NT2/D1 (cell line): Measurements from ENCODE around the gene GABRB3.

Experiments used
- SUZ12 ChIP-seq: IDR thresholded peaks from 2 replicates; pipeline ENCODE4 v1.6.1; 2011; ENCODE audit not compliant: insufficient read length, insufficient read depth; ENCODE audit errors: extremely low read depth
- ZNF274 ChIP-seq: IDR thresholded peaks from 2 replicates; pipeline ENCODE4 v1.6.1; 2011; ENCODE audit warnings: mild to moderate bottlenecking, low read depth, low read length

DNA sequence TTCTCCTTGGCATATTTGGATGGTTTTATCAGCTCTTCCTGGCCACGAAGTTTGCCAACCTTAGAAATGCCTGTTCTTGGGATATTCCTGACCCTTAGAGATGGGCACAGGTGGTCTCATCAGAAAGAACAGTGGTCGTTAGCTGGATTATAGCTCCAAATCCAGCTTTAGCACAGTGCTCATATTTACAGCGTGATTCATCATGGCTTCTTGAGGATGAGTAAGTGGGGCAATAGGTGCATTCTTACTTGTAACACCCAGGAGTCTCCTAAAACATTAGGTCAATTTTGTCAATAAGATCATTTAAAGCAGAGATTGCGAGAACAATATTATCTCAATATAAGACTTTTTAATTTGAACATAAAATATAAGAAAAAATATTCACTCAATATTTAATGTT, 191.9 kb downstream of the GABRB3 start:
- TF ChIP-seq SUZ12 (no peak), ZNF274 (no peak)
